Tibial artery (tissue), 4 donors: ENCODE measurements around the gene PRSS33.

Experiments used
- DNase-seq, 2 donors: peaks; one replicate each; pipeline ENCODE4 v3.0.0-alpha.2; 2019
- H3K27ac ChIP-seq, 2 donors: fragments of 200-600 bp; sonication (generic) in 1 of 2; 1 replicate in 1 of 2; 2 replicates in 1 of 2; pipeline ENCODE4 v1.5.1; 2018 to 2019; ENCODE audit warnings: mild to moderate bottlenecking in 1 of 2
- H3K27me3 ChIP-seq, 2 donors: fragments of 200-600 bp; sonication (generic) in 1 of 2; one replicate each; pipeline versions ENCODE4 v1.5.1 to v1.6.0; 2016 to 2019
- H3K36me3 ChIP-seq, 3 donors: fragments of 200-600 bp; sonication (generic) in 2 of 3; one replicate each; pipeline ENCODE4 v1.5.1; 2016 to 2019; ENCODE audit warnings: mild to moderate bottlenecking in 2 of 3
- H3K4me1 ChIP-seq, 4 donors: fragments of 200-600 bp; sonication (generic) in 2 of 4; 1 replicate in 3 of 4; 2 replicates in 1 of 4; pipeline ENCODE4 v1.5.1; 2016 to 2019
- H3K4me3 ChIP-seq, 2 donors: fragments of 200-600 bp; sonication (generic) in 1 of 2; 1 replicate in 1 of 2; 2 replicates in 1 of 2; pipeline ENCODE4 v1.5.1; 2018 to 2019; ENCODE audit warnings: mild to moderate bottlenecking in 2 of 2
- H3K9me3 ChIP-seq, 3 donors: fragments of 200-600 bp; sonication (generic) in 1 of 3; one replicate each; pipeline ENCODE4 v1.5.1; 2016 to 2019
- CTCF ChIP-seq, 2 experiments: fragments of 200-600 bp in 1 of 2; fragments of 450-650 bp in 1 of 2; IDR thresholded peaks; one replicate each; pipeline ENCODE4 v1.5.1; 2017 to 2019; ENCODE audit warnings: antibody characterized with exemption in 2 of 2, mild to moderate bottlenecking in 1 of 2, moderate library complexity in 1 of 2
- intact Hi-C: fragments of 100-400 bp; cut with DNase I; formaldehyde crosslinking; loops from one replicate; pipeline ENCODE4 v1.15.0; 2023; ENCODE audit warnings: low total_unique reads

PRSS33 gene

GRCh38 chr16:2831203-2831602 lies 43.8 kb upstream of the PRSS33 start:
- H3K27me3 ChIP-seq, result peaks cover 0 to 70% of the 10 kb centered on the region in 2 donors
- peaks cover 0 to 13% (median 0%) of the 10 kb centered on the region in 4 donors for H3K4me1 ChIP-seq
- intact Hi-C loops, result no loop called here
- TF ChIP-seq CTCF (IDR thresholded peaks at IDR 0.05), result no peak
- no peaks in the 10 kb centered on the region for H3K9me3 ChIP-seq
- no peak overlapping the region for H3K27ac ChIP-seq
- H3K4me3 ChIP-seq, result no peak overlapping the region
- no peak for DNase-seq
- H3K36me3 ChIP-seq, result no peaks in the 10 kb centered on the region

GRCh38 chr16:2830355-2830695 lies 43.0 kb upstream of the PRSS33 start:
- no peak overlapping the region for H3K27ac ChIP-seq
- no peak for DNase-seq
- intact Hi-C loops, result no loop called here
- H3K4me1 ChIP-seq, result peaks cover 0 to 6% (median 0%) of the 10 kb centered on the region in 4 donors
- H3K27me3 ChIP-seq, result peaks cover 0 to 71% of the 10 kb centered on the region in 2 donors
- no peaks in the 10 kb centered on the region for H3K36me3 ChIP-seq
- no peaks in the 10 kb centered on the region for H3K9me3 ChIP-seq
- no peak for TF ChIP-seq CTCF (IDR thresholded peaks at IDR 0.05)
- no peak overlapping the region for H3K4me3 ChIP-seq

- DNase-seq, result no peak
- no peaks in the 10 kb centered on the region for H3K9me3 ChIP-seq
- TF ChIP-seq CTCF (IDR thresholded peaks at IDR 0.05), result no peak
- H3K4me1 ChIP-seq, result peaks cover 0 to 2% (median 0%) of the 10 kb centered on the region in 4 donors
- H3K4me3 ChIP-seq, result no peak within 1 kb of the TSS
- peaks cover 0 to 70% of the 10 kb centered on the region in 2 donors for H3K27me3 ChIP-seq
- intact Hi-C loops, result no loop called here
- H3K36me3 ChIP-seq, result no peaks in the 10 kb centered on the region
- no peak within 1 kb of the TSS for H3K27ac ChIP-seq
Measured at GRCh38 chr16:2829501-2830354, 42.4 kb upstream of the PRSS33 start, which contains the start of gene ZG16B. ZG16B (plus strand) TSS chr16:2830303; CDS start chr16:2830442, 139 bp downstream.

GRCh38 chr16:2828876-2829430 lies 41.6 kb upstream of the PRSS33 start:
- intact Hi-C loops, result no loop called here
- no peaks in the 10 kb centered on the region for H3K36me3 ChIP-seq
- H3K27ac ChIP-seq, result no peak overlapping the region
- peaks cover 0 to 72% of the 10 kb centered on the region in 2 donors for H3K27me3 ChIP-seq
- peaks cover 0 to 2% (median 0%) of the 10 kb centered on the region in 4 donors for H3K4me1 ChIP-seq
- H3K4me3 ChIP-seq, result no peak overlapping the region
- TF ChIP-seq CTCF (IDR thresholded peaks at IDR 0.05), result no peak
- DNase-seq, result no peak
- H3K9me3 ChIP-seq, result no peaks in the 10 kb centered on the region

- no peak overlapping the region for H3K27ac ChIP-seq
- H3K4me3 ChIP-seq, result no peak overlapping the region
- H3K27me3 ChIP-seq, result peaks cover 0 to 72% of the 10 kb centered on the region in 2 donors
- no peak for DNase-seq
- intact Hi-C loops, result no loop called here
- TF ChIP-seq CTCF (IDR thresholded peaks at IDR 0.05), result no peak
- H3K36me3 ChIP-seq, result no peaks in the 10 kb centered on the region
- no peaks in the 10 kb centered on the region for H3K9me3 ChIP-seq
- peaks cover 0 to 2% (median 0%) of the 10 kb centered on the region in 4 donors for H3K4me1 ChIP-seq
Measured at GRCh38 chr16:2828521-2828840, 41.1 kb upstream of the PRSS33 start.
